HG03025 (cell line): ENCODE data around the gene FAF1.

ENCODE experiments used
- ATAC-seq: cut with Tn5 transposase; IDR thresholded peaks from one replicate; pipeline ENCODE4 v1.9.1; 2021; ENCODE audit warnings: mild to moderate bottlenecking, moderate library complexity; ENCODE audit not compliant: unreplicated experiment, low FRiP score

The FAF1 gene

DNA sequence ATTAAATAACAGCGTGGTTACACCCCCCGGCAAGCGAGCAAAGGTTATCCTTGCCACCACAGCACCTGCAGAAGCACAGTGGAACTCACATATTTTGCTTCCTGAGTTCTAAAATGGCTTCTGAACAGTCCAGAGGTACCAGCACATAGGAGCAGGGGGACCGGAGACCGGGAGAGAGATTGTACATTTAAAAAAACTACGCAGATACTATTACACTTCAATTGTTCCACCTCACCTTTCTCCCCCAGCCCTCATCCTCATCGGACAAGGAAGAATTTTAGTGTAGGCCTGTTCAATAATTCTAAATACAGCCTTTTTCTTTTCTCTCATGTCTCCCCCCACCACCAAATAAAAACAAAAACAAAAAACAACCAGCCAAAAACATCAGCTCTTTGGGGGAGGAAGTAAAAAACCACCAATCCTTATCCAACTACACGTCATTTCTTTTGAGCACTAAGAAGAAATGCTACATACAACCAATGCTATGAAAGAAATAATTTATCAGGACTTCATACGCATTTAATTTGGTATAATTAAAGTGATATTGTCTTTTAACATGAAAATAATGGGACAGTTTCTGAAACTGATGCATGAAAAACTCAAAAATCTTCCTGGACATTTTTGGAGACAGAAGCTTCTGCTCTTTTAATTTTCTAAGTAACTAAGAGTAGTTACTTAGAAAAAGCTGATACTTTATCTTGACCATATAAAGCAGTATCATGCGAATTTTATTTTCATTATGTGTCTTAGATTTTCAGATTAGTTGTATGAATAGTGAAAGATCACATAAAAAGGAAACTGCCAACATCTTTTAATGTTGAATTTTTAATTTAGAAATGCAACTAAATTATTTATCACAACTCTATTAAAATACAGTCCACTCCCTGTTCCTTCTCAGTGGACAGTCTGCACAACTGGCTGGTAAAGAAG is 19.1 kb upstream of the FAF1 start:
- ATAC-seq: no peak

- ATAC-seq: peak; percentile 41
Measured at GRCh38 chr1:50978144-50978851, 18.2 kb upstream of the FAF1 start.

DNA sequence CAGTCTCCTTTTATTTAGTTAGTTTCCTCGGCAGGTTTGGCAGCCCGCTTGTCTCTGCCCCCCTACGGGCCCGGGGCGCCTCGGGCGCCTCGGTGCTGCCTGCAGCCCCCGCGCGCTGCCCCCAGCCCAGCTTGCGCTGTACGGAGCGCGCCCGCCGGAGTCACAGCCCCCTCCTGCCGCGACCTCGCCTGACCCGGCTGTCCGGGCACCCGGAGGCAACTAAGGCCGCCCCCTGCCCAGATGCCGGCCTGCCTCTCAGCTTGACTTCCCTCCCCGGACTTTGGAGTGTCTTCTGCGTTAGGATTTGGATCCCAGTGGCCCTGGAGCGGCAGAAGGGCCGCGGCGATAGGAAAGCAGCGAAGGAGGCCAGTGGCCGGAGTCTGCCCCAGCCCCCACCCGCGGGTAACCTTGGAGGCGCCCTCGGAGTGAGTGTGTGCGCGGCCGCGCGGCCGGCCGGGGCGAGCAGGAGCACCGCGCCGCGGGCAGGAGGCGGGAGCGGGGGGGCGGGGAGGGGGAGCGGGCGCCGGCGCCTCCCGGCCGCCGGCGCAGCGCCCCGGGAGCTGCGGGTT is 17.6 kb upstream of the FAF1 start:
- ATAC-seq: peak; percentile 44

DNA sequence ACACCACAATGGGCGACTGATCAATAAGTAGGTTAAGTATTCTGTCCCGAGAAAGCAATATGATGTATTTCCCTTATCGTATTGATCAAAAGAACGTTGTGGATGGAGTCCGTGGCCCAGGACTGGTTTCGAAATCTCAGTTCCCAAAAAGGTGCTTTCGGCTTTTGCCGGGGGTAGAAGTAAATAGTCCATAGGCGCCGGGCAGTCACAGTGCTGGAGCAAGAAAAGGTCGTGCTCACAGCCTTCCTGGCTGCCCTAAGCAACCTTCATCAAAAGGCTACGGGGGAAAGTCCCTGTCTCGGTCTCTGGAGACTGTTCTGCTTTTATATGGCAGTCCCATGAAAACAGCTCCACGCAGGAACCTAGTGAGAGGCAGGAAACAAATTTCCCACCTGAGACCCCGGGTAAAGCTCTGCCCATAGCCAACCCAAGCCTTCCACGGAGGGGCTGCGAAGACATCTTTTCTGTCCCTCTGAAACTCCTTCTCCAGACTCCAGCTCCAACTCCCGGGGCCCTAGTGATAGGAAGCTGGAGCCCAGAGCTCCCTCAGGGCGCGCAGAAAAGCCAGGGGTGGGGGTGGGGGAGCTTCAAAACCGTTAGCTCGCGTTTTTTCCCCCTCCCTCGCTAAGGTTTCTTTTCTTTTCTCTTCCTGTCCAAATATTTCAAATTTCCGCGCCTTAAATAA is 17.0 kb upstream of the FAF1 start:
- peak; percentile 41 for ATAC-seq

GRCh38 chr1:50976111-50976889 is 16.2 kb upstream of the FAF1 start:
- no peak for ATAC-seq

GRCh38 chr1:50975436-50975835 is 15.4 kb upstream of the FAF1 start:
- no peak for ATAC-seq

GRCh38 chr1:50974618-50974935 is 14.5 kb upstream of the FAF1 start:
- no peak for ATAC-seq

DNA sequence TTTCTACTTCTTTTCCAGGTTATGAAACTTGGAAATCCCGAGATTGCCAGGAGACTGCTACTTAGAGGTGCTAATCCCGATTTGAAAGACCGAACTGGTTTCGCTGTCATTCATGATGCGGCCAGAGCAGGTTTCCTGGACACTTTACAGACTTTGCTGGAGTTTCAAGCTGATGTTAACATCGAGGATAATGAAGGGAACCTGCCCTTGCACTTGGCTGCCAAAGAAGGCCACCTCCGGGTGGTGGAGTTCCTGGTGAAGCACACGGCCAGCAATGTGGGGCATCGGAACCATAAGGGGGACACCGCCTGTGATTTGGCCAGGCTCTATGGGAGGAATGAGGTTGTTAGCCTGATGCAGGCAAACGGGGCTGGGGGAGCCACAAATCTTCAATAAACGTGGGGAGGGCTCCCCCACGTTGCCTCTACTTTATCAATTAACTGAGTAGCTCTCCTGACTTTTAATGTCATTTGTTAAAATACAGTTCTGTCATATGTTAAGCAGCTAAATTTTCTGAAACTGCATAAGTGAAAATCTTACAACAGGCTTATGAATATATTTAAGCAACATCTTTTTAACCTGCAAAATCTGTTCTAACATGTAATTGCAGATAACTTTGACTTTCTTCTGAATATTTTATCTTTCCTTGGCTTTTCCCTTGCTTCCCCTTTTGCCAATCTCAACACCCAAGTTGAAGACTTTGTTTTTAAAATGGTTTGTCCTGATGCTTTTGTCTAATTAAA is 14.0 kb upstream of the FAF1 start:
- ATAC-seq: no peak

DNA sequence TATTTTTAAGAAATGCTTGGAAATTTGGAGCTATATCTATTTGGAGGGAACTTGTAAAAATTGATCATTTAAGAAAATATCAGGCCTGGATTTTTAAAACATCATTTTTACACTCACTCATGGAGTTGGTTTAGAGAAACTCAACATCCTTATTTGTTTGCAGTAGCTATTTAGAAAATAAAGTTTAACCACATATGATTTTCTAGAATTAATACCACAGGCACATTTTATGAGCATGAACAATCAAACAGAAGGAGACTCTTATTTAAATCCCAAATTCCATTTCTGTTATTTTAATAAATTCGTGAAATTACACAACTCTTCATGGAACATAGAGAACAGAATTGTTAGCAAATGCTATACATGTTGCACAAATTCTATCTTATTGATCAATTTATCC is 13.2 kb upstream of the FAF1 start:
- ATAC-seq: no peak

DNA sequence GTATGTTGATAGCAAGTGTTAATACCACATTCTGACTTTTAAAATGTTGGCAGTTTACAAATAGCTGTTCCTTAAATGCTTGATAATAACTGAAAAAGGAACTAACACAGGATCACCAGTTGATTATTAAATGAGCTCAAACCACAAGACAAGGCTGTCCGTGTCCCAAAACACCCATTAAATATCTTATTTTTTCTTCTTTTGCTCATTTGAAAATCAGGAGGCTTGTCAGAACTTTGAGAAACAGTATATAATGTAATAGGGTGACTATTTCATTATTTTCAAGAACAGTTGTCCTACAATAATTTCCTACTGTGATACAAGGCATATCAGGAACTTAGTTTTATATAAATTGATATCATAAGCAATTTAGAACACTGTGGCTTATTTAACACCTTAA is 12.7 kb upstream of the FAF1 start:
- ATAC-seq: no peak

- ATAC-seq: no peak
Measured at GRCh38 chr1:50971748-50972305, 11.8 kb upstream of the FAF1 start.

GRCh38 chr1:50970931-50971582 is 11.0 kb upstream of the FAF1 start:
- ATAC-seq: no peak

- ATAC-seq: no peak
Measured at GRCh38 chr1:50970509-50970887, 10.4 kb upstream of the FAF1 start.

DNA sequence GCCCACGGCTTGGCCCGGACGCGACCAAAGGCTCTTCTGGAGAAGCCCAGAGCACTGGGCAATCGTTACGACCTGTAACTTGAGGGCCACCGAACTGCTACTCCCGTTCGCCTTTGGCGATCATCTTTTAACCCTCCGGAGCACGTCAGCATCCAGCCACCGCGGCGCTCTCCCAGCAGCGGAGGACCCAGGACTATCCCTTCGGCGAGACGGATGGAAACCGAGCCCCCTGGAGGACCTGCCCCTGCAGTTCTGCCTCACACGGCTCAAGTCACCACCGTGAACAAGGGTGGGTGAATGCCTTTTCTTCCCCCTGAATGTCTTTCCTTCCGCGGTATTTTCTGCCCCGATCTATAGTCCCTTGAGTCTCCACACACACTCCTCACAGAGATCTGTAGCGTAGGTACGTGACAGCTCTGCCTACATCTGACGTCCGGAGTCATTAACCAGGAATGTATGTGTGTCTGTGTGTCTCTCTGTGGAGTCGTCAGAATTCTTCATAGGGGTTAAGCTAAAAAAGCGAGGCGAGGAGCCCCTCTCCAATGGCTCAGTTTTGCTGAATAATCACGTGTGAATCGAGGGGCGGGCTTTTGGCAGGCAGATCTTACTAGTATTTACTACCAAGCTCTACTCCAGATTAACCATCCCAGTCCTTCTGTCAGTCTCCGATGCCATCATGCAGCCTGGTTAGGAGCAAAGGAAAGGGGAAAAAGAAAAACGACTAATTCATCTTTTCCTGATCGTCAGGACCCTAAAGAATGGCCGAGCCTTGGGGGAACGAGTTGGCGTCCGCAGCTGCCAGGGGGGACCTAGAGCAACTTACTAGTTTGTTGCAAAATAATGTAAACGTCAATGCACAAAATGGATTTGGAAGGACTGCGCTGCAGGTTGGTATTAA is 9.8 kb upstream of the FAF1 start, which contains the start of gene CDKN2C:
Gene CDKN2C, plus strand, starts transcription at position 635 of the 898 bp plus-strand sequence. Its CDS starts 124 bp downstream, at position 759.
- ATAC-seq: peak; percentile 29

DNA sequence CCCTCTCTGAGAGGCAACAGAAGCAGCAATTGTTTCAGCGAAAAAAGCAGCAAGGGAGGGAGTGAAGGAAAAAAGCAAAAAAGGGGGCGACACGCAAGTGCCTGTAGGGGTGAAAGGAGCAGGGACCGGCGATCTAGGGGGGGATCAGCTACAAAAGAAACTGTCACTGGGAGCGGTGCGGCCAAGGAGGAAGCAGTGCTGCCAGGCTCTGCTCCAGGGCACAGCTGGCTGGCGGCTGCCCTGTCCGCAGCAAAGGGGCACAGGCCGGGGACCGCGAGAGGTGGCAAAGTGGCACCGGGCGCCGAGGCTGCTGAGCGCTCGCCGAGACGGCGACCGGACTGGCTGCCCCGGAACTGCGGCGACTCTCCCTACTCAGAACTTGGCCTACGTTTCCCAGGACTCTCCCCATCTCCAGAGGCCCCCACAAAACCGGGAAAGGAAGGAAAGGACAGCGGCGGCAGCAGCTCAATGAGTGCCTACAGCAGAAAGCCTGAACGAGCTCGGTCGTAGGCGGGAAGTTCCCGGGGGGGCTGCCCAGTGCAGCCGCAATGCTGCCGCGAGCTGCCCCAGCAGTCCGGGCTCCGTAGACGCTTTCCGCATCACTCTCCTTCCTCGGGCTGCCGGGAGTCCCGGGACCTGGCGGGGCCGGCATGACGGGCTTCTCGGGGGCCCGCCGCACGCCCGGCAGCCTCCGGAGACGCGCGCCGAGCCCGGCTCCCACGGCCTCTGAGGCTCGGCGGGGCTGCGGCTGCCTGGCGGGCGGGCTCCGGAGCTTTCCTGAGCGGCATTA is 8.9 kb upstream of the FAF1 start:
- ATAC-seq: peak; percentile 15

DNA sequence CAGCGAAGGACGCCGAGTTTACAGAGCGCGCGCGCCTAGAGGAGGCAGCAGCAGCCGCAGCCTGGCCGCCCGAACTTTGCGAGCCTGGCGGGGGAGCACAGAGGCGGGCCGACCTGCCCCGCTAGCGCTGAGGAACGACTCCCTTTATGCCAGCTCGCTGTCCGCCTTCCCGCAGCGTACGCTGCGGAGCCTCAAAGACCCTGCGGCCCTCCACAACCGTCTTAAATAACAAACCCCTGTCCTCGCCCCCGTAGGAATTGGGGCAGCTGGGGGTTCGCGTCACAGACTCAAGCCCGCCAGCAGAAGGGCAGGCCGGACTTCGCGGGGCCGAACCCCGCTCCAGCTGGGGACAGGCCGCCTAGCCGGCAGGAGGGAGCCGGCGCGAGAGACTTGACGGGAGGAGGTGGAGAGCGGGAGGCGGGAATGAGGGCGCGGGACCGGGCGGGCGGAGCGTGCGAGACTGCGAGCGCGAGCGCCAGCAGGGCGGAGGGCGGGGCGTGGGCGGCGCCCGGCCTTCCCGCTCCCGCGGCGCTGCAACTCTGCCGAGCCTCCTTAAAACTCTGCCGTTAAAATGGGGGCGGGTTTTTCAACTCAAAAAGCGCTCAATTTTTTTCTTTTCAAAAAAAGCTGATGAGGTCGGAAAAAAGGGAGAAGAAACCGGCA is 8.2 kb upstream of the FAF1 start:
- peak; percentile 48 for ATAC-seq
